ENCODE measurements around the gene SMPDL3A.
"Not testable (repeated sequence)": the region's sequence is repeated elsewhere in the genome, so short reads cannot be mapped to it uniquely, and the experiment has no call there.

The SMPDL3A gene, protein sequence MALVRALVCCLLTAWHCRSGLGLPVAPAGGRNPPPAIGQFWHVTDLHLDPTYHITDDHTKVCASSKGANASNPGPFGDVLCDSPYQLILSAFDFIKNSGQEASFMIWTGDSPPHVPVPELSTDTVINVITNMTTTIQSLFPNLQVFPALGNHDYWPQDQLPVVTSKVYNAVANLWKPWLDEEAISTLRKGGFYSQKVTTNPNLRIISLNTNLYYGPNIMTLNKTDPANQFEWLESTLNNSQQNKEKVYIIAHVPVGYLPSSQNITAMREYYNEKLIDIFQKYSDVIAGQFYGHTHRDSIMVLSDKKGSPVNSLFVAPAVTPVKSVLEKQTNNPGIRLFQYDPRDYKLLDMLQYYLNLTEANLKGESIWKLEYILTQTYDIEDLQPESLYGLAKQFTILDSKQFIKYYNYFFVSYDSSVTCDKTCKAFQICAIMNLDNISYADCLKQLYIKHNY

DNA sequence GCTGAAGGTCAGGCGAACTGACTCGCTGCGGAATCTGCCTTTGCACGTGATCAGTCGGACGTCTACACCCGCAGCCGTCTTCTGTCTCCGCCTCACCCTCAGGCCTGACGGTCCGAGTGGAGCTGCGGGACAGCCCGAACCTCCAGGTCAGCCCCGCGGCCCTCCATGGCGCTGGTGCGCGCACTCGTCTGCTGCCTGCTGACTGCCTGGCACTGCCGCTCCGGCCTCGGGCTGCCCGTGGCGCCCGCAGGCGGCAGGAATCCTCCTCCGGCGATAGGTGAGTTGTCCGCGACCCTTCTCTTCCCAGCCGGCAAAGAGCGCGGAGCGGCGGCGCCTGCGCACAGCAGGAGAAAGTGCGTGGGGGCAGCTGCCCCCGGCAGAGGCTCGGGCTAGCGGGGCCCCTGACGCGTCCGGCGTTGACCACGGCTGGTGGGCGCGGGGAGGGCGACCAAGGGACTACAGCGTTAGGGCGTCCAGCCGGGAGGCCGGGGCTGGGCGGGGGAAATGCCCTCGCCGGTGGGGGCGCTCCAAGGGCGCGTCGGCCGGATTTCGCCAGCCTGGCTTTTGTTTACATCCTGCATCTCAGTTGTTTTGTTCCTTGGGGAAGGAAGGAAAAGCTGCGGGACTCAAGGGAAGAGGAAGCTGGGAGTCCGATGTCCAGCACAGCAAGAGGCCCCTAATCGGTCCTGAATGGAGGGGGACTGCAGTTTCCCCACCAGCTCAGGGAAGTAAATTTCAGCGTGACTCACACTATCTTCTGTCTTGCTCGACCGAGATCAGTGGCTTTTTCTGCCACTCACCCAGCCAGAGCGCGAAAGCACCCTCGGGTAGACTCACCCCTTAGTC lies at the start of gene SMPDL3A:
TSS of gene SMPDL3A (plus strand) at position 77 of the 846 bp plus-strand sequence. CDS start at position 166, 89 bp downstream.
- no peak for DNase-seq

DNA sequence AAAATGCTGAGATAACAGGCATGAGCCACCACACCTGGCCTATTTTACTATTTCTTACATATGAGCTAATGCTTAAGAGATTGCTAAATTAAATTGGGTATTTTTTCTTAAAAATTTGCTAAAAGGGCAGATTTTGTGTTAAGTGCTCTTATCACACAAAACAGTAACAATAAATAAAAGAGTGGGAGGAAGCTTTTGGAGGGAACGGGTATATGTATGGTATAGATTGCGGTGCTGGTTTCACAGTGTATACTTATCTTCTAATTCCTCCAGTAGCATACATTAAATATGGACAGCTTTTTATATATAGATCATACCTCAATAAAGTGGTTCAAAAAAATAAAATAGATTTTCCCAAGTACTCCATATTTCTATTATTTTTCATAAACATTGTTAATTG lies 49.0 kb upstream of the SMPDL3A start:
- no peak for DNase-seq

DNA sequence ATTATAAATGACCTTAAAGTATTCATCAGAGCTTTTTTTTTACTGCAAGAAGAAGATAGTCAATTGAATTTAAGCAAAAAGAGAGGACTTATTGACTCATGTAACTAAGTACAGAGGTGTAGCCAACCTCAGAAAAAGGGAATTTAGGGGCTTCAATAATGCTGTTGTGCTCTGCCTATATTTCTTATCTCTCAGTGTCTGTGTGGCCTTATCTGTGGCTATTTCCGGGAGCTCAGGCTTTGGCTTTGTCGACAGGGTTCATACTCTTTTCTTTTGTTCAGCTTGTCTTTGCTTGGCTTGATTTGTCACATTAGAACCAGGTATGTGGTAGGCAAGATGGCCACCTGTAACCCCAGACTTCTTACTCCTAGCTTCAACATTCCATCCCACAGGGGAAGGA lies 48.1 kb upstream of the SMPDL3A start:
- no peak for DNase-seq

DNA sequence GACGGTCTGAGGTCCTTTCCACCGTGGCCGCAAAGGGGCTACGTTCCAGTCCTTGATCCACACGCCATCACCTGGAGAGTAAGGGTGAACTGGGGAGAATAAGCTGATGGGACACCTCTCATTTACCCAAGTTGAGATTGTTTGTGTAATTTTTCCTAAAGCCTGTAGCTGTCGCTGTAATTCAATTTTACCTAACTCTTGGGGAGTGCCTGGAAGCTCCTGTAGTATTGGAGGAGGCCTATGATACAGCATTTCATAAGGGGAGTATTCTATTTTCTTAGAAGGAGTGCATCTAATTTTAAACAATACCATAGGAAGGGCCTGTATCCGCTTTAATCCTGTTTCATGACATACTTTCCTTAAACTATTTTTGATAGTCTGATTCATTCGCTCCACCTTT lies 44.8 kb upstream of the SMPDL3A start:
- DNase-seq = not testable (repeated sequence)

DNA sequence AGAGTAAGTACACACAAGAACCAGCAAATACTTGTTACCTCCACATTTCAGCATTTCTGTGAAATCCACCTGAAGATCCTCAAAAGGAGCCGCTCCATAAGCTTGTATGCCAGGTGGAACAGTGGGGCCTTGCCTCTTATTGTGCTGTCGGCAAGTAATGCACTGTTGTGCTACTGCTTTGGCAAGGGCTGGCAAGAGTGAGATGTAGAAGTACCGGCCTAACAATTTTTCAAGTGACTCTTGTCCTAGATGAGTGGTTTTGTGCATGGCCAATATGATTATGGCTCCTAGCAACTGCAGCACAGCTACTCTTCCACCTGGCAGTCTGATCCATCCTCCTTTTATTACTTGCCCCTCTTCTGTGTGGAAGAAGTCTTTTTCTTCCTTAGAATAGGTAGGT lies 44.2 kb upstream of the SMPDL3A start:
- DNase-seq = not testable (repeated sequence)

DNA sequence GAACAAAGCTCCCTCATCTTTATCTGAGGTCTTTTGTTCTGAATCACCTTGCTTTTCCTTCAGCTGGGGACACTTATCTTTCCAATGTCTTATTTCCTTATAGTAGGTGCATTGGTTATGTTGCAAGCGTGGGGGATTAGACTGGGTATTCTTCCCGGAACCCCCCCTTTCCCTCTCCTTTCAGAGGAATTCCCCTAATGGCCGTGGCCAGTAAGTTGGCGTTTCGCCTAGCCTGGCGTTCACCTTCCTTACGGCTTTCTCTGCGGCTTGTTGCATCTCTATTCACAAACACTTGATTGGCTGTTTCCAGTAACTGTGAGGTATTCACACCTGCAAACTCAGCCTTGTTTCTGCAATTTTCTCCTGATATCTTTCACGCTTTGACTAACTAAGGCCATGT lies 42.4 kb upstream of the SMPDL3A start:
- no peak for DNase-seq

DNA sequence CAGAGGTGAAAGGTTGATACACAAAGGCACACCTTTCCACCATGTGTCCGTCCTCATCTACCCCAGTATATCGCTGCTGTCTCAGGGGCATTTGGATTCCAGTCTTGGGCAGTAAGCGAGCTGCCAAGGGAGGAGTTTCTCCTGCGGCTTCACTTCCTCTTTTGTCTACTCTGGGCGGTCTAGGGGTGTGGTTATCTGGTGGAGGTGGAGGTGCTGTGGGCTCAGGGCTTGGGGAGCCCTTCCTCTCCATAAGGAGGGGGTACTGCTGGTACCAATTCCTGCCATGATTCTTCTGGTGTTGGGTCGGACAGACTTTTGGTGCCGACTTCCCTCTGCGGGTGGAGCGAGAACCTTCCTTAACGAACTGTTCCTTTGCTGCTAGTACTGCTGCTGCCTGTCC lies 41.5 kb upstream of the SMPDL3A start:
- DNase-seq = peak; percentile 9

DNA sequence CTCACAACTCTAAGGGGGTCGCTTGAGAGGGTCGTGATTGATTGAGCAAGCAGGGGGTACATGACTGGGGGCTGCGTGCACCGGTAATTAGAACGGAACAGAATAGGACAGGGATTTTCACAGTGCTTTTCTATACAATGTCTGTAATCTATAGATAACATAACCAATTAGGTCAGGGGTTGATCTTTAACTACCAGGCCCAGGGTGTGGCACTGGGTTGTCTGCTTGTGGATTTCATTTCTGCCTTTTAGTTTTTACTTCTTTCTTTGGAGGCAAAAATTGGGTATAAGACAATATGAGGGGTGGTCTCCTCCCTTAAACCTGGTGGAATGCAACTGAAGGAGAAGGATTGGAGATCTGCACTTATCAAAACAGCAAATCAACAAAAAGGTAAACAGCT lies 40.1 kb upstream of the SMPDL3A start:
- DNase-seq = not testable (repeated sequence)

DNA sequence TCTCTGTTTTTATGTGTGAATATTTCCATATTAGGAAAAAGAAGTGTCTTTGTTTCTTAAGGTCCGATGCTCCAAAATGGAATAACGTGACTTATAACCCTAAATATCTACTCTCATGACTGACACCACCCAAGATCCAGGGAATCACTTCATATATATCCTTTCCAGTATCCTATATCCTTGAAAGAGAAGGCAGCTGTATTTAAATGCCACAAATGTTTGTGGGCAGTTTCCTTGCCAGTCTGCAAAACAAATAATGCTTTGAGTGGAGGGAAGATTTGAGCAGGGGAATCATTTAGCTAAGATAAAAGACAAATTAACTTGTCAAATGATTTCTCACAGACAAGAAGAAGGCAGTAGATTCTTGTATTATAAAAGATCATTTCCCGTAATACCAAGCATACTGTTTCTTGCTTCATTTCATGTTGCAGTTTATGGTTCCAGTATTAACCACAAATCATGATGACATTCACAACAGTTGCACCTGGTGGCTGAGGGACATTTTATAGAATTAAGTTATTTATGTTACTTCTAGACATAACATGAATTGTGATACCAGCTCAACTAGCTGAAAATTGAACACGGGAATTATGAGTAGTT lies 39.5 kb upstream of the SMPDL3A start:
- DNase-seq = no peak

DNA sequence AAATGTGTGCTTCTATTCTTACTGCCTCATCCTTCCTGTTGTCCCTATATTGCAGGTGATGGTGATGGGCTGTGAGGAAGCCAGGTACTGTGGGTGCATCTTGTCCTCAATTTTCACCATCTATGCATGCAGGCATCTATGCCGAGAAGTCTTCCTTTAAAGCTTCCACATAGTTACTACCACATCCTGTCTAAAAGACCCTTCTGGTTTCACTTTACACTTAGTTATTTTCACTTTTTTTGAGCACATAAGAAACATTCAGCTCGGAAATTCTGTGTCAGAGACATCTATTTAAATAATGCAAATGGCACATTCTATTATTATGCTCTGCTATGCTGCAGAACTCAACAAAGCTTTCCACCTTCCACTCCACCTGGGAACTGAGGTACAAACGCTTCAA lies 37.7 kb upstream of the SMPDL3A start:
- no peak for DNase-seq

DNA sequence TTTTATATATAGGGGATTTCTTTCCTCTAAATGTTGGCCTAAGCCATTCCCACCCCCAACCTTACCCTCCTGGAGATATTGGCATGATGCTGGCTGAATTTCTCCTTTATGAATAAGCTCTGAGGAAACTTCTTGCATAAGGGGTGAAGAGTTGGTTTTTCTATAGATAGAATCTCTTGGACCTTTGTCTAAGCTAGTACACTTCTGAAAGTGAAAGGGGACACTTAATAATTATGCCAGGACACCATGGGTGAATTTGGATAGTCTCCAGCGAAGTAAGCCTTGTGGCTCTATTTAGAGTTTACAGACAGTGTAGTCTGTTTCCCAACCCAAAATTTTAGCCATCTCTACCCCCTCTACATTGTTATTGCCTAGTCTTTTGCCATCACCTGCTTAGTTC lies 36.6 kb upstream of the SMPDL3A start:
- DNase-seq = no peak

DNA sequence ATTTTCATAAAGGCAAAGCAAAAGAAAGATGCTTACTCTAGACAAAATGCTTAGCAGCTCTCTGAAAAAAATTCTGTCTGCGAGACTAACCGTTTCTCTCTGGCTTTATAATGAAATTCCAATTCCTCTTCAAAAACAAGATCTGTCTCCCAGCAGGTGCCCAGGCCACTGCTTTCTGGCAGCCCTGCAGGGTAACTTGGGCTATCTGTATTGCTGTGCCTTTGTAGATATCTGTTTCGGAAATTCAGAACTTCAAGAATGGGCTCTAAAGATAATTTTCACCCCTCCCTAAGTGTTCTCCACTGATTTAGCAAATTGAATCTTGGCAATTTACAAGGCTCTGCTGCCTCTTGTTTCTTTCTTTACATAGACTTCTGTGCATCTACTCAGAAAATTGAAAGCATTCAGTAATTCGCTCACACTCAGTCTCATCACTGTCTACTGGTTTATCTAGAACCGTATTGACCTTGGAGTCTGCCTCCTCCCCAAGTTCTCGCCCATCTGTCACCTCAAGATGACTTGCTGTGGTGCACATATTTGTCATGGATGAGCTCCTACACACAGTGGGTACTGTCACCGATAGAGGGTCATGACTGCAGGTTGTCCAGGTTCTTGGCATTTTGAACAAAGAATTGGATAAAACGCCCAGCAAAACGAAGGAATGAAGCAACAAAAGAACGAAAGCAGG lies 35.9 kb upstream of the SMPDL3A start:
- DNase-seq = no peak

DNA sequence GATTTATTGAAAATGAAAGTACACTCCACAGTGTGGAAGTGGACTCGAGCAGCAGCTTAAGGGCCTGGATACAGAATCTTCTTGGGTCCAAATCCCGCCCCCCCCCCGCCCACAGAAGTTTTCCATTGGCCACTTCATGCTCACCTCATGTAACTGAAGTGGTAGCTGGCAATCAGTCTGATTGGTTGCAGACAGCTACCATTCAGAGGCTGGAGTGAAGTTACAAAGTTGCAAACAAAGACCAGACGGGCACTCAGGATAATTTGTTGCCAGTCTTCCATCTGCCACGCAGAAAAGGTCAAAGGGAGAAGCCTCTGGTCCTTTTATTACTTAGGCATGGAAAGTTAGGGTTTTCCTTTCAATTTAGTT lies 35.4 kb upstream of the SMPDL3A start:
- no peak for DNase-seq

DNA sequence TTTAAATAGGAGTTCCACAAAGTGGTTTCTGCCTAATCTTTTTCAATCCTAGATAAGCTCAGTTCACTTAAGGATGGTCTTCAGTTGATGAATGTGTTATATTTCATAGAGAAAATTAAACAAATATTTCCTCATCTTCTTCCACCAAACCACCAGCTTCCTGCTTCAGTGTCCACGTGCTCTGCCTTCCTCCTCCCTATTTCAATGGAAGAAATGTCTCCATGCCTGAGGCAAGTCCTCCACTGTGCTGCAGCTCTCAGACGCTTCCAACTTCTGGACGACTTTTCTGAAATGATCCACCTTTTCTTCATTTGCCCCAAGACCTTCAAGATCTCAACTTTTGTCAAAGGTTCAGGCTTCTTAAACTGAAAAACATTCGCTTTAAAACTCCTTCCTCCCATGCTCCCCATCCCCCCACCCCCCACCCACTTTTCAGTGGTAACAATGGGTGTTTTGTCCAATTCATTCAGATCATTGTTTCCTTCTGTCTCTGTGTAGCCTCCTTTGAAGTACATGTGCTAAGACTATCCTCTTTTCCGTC lies 34.8 kb upstream of the SMPDL3A start:
- DNase-seq = no peak

DNA sequence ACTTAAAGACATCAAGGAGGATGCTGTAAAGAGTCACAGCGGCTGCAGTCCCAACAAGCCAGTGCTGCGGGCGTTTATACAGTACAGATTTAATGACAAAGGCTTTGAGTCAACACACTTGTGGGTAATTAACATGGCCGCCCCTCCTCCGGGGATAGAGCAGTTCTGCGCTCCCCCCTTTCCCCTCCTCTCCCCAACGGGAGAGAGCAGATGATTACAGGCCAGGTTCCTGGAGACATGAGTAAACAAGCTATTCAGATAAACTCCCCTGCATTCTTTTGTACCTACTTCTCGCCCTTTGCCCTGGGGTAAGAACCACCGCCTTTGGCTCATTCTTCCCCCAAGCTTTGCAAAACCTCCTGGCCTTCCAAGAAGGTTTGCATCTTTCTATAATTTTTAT lies 33.2 kb upstream of the SMPDL3A start:
- DNase-seq = no peak

DNA sequence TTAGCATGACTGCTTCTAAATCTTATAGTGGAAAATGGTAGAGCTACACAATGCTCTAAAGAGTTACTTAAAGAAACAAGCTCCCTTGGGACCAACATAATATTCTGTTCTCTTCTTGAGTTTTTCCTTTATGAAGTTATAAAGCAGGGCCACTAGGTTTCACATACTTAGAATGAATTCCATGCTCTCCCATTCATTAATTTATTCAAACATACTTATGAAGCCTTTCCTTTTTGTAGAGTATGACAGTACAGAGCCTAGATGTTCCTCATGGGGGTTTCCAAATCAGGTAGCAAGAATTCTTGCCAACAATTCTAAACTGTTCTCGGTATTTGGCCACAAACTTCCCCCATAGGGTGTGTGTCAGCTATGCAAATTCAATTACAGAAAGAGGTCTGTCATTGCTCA lies 30.1 kb upstream of the SMPDL3A start:
- no peak for DNase-seq

DNA sequence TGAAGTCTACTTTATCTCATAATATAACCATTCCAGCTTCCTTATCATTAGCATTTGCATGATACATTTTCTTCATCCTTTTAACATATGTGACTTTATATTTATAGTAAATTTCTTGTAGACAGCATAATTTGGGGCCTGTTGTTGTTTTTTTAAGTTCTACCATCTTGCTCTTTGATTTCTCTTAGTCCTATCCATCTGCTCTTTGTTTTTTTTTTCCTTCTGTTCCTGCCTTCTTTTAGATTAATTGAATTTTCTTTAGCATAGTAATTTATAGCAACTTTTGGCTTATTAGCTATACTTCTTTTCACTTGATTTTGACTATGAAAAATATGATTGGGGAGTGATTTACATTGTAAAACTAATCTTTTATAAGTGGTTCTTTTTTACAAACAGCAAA lies 28.7 kb upstream of the SMPDL3A start:
- DNase-seq = no peak

DNA sequence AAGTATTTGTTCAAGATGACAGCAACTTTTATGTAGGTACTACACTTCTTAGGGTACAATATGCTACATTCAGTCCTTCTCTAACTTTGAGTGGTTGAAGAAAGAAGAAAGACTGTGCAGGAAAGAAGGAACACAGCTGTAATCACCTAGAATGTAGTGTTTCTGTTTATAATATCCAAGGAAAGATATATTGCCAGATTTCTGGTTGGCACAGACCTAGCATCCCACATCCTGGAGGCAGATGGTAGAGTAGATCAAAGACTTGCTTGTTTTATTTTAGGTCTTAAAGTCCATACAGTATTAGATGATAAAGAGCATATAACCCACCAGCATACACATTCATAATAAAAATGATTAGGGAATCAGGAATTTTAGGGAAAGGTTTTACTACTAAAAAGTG lies 22.8 kb upstream of the SMPDL3A start:
- DNase-seq = no peak

DNA sequence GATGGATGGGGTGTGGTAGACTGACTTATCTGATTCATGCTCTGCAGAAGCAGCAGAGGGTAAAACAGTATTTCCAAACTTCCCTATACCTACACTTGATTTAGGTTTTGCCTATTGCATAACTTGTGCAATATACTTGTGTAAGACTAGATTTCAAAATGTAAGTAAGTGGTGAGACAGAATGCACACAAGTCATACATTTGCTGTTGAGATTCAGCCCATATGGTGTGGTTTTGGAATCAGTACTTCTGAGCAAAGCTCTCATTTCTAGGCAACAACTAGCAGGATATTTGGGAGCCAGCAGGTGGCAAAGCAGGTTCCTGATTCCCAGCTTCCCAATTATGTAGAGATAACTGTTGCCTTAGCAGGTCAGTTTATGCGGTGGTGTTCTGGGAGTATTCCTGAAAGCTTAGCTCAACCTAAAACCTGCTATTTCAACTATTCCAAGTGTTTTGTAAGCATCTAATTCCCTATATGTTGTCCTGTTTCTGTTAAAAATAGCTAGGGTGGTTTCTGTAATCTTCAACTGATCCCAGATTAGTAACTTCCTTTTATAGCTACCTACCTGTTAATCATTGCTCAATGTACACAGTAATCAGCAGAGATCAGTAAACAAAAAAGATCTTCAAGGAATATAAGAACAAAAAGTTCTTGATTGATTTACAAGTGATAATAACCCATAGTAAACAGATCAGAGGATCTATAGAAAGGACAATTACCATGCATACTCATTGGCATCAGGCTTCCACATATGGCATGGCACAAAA lies 18.0 kb upstream of the SMPDL3A start:
- DNase-seq = no peak

DNA sequence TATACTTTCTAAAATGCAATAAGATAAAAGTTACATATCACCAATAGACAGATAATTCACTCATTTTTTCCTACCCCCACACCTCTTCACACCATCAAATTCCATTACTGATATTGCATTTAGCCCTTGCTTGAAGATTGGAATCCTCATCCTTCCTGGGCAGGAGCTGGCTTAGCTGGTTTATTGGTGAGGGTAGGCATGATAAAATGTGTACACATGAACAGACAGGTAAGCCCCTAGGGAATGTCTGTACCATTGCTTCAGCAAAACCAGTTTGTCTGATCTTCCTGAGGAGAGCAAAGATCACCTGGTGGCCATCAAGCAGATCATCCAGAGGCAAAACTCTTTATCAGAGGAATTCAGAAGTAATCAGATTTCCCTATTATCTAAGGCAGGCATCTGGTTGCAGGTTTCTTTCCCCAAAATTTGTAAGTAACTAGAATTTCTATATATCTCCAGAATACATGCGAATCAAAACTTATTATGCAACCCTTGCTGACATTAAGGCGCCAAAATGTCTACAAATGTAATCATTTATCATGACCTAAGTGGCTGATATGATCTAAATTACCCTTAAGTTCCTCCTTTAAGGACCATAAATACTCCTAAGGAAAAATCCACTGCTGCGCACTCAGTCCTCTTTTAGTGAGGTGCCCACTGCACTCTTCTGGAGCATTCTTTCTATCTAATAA lies 16.2 kb upstream of the SMPDL3A start:
- no peak for DNase-seq

DNA sequence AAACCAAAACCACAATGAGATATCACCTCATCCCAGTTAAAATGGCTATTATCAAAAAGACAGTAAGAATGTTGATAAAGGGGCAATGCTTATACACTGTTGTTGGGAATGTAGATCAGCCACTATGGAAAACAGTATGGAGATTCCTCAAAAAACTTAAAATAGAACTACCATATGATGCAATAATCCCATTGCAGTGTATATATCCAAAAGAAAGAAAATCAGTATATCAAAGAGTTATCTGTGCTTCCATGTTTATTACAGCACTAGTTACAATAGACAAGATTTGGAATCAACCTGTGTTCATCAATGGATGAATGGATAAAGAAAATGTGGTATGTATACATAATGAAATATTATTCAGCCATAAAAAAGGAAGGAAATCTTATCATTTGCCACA lies 13.1 kb upstream of the SMPDL3A start:
- no peak for DNase-seq
